ENCODE measurements around the gene MTHFD1.
"Not testable (repeated sequence)": the region's sequence is repeated elsewhere in the genome, so short reads cannot be mapped to it uniquely, and the experiment has no call there.

MTHFD1 gene

DNA sequence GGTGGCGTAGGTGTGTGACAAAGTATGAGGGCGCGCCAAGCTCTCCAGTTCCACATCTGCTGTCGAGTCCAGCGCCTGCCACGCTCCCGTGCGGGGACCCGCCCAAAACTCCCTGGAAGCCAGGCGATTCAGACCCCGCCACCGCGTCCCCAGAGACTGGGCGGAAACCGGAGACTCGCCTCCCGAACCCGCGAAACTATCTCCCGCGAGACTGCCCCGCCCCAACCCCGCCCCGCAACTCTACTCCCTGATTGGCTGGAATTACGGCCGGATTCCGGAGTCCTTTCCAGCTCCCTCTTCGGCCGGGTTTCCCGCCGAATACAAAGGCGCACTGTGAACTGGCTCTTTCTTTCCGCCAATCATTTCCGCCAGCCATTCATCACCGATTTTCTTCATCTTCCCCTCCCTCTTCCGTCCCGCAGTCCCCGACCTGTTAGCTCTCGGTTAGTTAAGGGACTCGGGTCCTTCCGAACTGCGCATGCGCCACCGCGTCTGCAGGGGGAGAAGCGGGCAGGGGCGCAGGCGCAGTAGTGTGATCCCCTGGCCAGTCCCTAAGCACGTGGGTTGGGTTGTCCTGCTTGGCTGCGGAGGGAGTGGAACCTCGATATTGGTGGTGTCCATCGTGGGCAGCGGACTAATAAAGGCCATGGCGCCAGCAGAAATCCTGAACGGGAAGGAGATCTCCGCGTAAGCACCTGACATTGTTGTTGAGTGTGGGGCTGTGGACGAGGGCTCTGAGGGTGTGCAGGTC is at the start of gene MTHFD1:
Gene MTHFD1, plus strand, starts transcription at position 572 of the 751 bp plus-strand sequence. Its CDS starts 75 bp downstream, at position 647.
- DNase-seq, result peak; percentile 99

- DNase-seq, result peak; percentile 99
These were observed 49.4 kb upstream of the MTHFD1 start for GRCh38 chr14:64338616-64339316.

GRCh38 chr14:64340560-64341196 is 47.5 kb upstream of the MTHFD1 start:
- DNase-seq, result no peak

DNA sequence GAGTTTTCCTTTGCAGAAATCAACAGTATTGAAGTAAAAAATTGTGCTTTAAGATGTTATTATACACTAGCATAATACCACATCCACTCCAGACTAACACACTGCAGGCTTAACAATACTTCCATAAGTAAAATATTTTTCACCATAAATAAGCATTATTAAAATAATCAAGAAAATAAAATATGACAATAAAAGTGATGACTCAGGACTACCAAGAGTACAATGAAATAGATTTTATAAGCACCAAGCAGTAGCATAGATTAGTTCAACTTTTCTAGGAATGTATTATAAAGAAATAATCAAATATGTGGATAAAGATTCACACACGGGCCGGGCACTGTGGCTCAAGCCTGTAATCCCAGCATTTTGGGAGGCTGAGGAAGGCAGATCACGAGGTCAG is 40.4 kb upstream of the MTHFD1 start:
- no peak for DNase-seq

DNA sequence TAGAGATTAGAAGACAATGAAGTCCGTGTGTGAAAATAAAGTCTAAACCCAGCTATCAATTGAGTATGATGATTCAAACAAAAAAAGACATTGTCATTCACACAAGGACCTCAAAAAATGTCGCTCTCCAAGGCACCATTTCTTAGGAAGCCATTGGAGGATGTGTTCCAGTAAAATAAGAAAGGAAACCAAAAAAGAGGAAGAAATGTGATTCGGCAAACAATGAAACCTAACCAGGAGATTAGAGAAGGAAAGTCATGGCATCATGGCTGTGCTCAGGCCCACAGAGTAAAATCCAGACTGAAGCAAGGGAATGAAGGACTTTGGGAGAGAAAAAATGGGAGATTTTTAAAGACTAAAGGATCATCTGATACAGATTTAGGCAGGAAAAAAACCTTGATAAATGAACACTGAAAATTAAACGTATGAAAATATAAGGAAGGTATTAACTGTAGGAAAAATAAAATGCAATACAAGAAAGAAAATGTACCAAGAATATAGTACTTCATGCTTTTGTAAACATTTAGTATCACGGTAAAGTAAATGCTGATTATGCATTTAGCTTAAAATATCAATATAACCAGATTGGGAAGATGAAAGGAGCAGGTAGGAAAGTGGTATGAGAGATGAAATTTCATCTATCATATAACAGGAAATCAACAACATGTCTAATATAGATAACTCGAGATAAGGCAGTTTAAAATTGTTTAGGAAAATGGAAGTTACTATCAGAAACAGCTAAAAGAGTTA is 38.2 kb upstream of the MTHFD1 start:
- DNase-seq, result no peak

- DNase-seq, result no peak
These were observed 24.8 kb upstream of the MTHFD1 start for GRCh38 chr14:64363265-64363846.

DNA sequence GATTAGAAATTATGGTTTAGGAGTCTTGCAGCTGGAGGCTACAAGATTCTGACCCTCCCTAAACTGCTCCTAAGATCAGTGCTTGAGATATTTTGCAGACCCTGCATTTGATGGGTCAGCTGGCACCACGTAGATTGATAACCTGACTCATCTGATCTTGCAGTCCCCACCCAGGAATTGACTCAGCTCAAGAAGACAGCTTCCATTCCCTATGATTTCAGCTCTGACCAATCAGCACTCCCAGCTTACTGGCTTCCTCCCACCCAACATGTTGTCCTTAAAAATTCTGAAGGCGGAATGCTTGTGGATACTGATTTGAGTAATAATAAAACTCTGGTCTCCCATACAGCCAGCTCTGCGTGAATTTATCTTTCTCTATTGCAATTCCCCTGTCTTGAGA is 23.2 kb upstream of the MTHFD1 start:
- DNase-seq, result no peak

DNA sequence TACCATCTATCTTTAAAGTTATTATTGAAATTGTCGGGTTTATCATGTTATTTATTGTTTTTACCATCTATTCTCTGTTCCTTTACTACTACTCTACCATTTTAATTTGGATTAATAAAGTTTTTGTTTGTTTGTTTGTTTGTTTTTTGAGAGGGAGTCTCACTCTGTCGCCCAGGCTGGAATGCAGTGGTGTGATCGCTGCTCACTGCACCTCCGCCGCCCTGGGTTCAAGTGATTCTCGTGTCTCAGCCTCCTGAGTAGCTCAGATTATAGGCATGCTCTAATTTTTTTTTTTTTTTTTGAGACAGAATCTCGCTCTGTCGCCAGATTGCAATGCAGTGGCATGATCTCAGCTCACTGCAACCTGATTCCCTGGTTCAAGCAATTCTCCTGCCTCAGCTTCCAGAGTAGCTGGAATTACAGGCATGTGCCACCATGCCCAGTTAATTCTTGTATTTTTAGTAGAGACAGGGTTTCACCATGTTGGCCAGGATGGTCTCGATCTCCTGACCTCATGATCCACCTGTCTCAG is 22.7 kb upstream of the MTHFD1 start:
- DNase-seq, result not testable (repeated sequence)

- DNase-seq, result no peak
These were observed 19.0 kb upstream of the MTHFD1 start for GRCh38 chr14:64369201-64369600.

GRCh38 chr14:64387232-64387781 is 846 bp upstream of the MTHFD1 start:
- peak; percentile 31 for DNase-seq

DNA sequence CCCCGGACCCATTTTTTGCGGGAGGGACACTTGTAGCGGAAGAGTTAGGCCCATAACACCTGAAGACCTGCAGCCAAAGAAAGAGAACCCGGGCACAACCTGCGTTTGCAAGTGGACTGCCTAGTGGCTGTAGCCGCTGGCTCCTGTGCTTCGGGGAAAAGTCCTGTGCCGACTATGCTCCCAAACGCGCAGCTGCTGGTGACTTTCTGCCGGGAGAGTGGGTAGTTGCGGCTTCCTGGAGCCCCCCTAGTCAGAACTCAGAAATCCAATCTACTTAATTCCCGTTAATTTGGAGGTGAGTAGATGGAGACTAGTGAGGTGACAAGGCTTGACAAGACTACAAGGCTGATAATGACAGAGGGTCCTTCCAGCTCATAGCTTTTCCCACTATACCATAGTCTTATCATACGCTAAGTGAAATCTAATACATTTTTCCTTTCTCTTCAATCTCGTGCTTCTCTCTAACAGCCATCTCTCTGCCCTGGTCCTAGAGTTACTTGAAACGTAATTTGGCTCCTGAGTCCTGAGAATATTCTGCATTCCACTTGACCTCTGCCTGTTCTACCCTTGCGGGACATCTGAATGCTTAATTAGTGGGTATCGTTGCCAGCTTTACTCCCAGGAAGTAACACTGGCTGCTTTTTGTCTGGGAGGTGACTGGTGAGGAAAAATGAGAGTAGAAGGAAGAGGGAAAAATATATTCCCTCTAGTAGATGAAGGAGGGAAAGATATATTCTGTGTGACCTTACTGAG is 556 bp downstream of the MTHFD1 start:
- peak; percentile 53 for DNase-seq

DNA sequence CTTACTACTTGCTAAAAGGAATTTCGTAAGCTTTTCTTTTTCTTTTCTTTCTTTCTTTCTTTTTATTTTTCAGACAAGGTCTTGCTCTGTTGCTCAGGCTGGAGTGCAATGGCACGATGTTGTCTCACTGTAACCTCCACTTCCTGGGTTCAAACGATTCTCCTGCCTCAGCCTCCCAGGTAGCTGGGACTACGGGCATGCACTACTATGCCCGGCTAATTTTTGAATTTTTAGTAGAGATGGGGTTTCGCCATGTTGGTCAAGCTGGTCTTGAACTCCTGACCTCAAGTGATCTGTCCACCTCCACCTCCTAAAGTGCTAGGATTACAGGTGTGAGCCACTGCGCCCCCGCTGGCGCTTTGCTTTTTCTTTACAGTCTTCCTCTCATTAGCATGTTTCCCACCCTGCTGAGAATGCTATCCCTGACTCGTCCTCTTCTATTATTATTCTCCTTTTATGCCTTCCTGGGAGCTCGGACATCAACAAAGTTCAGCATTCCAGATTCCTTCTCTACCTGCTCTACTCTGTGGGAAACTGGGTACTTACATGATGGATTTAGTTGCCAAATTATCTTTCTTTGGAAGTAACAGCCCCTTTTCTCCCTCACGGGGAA is 3.1 kb downstream of the MTHFD1 start:
- no peak for DNase-seq

GRCh38 chr14:64391986-64392385 is 3.8 kb downstream of the MTHFD1 start:
- DNase-seq, result no peak

DNA sequence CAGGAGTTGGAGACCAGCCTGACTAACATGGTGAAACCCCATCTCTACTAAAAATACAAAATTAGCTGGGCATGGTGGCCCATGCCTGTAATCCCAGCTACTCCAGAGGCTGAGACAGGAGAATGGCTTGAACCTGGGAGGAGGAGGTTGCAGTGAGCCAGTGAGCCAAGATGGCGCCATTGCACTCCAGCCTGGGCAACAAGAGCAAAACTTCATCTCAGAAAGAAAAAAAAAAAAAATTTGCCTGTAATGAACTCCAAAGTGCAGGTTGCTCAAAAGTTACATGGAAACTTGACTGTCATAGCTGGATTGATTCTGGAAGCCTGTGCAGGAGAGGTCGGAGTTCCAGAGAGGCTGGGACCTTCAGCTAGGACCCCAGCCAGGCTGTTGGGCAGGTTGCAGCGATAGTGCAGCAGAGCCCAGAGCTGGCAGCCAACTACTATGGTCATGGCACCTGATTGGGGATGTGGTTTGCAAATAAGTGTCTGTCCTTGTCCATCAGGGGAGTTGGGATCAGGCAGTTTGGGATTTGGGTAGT is 5.1 kb downstream of the MTHFD1 start:
- not testable (repeated sequence) for DNase-seq

DNA sequence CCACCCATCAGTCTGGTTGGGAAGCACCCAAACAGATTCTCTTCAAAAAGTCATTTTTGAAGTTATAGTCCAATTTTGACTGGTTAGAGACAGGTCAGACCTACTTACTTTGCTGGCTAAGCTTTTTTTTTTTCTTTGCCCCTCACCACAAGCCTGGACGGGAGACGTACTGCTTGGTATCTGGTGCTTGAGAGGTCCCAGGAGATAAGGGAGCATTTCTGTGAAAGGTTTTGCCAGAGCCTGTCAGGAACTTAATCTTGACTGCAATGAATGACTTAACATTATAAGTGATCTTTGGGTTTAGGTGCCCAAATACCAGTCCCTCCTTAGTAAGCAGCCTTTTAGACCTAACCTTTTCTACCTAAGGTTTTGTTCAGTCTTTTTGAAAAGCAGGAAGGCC is 6.3 kb downstream of the MTHFD1 start:
- DNase-seq, result no peak

GRCh38 chr14:64394977-64395633 is 7.0 kb downstream of the MTHFD1 start:
- DNase-seq, result no peak

- DNase-seq, result no peak
These were observed 12.8 kb downstream of the MTHFD1 start for GRCh38 chr14:64400829-64401459.

DNA sequence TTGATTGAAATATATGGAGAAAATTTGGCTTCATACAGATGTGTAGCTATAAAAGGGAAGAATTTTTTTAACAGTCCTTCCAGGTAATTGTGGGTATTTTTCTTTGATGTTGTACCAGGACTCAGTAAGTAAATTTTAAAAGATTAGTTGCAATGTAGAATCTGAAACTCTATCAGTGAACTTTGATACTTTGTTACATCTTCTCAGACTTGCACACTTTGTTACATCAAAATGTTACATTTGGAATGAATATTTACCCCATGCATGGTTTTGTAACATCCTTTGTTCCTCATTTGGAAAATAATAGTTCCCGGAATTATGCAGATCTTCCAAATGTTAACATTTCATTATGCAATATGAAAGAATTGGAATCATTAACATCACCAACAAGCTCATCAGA is 13.8 kb downstream of the MTHFD1 start:
- no peak for DNase-seq

GRCh38 chr14:64405295-64405694 is 17.1 kb downstream of the MTHFD1 start:
- no peak for DNase-seq

GRCh38 chr14:64407329-64407728 is 19.2 kb downstream of the MTHFD1 start:
- DNase-seq, result no peak

All from NCI-H345 (cell line).